Kidney (tissue), 2 donors: ENCODE data around the gene VMO1. TPM values are rescaled to one million over a fixed set of nuclear protein-coding genes. Genes with fewer than 3 reads are reported as not detected.

ENCODE experiments used
- polyA plus RNA-seq: library from polyadenylated mRNA; stranded (reverse); fragments of 350-450 nt; fragmentation: Illumina TruSeq; extraction: RNeasy Lipid Tissue Mini Kit (QIAGEN cat#74804); gene quantifications from one replicate; pipeline ENCODE4 v1.2.3, GENCODE V29; 2014; ENCODE audit warnings: low read depth, low replicate concordance; ENCODE audit not compliant: insufficient read depth
- total RNA-seq: library from RNA; stranded (reverse); fragmentation: NEBNext Ultra II Directional; extraction: Animal tissue kit (Norgen Biotek cat#: 25700); gene quantifications from one replicate; pipeline ENCODE4 v1.2.1, GENCODE V29; 2021
- donor health status: DM: yes; HTN: yes; CAD: no.

VMO1 gene
- total and polyA plus RNA-seq, 2 donors from 2014 or later = 2.5 to 3.0 TPM

Other genes starting within 250 kb of the VMO1 start
- gene MYBBP1A, start 231.0 kb downstream of the VMO1 start, total RNA-seq = 51.6 TPM
- gene MYBBP1A, start 231.0 kb downstream of the VMO1 start, polyA plus RNA-seq = 11.9 TPM
- gene GGT6, start 225.8 kb downstream of the VMO1 start, total RNA-seq = 16.8 TPM
- 51.4 TPM for gene GGT6, start 225.8 kb downstream of the VMO1 start, polyA plus RNA-seq
- gene SMTNL2, start 201.8 kb downstream of the VMO1 start, total RNA-seq = 25.6 TPM
- gene SMTNL2, start 201.8 kb downstream of the VMO1 start, polyA plus RNA-seq = 58.1 TPM
- gene ALOX15, start 144.7 kb downstream of the VMO1 start, total RNA-seq = not detected
- gene ALOX15, start 144.7 kb downstream of the VMO1 start, polyA plus RNA-seq = not detected
- gene PELP1, start 82.2 kb downstream of the VMO1 start, total RNA-seq = 49.0 TPM
- gene PELP1, start 82.2 kb downstream of the VMO1 start, polyA plus RNA-seq = 20.9 TPM
- 63.1 TPM for gene ARRB2, start 75.7 kb downstream of the VMO1 start, total RNA-seq
- 32.8 TPM for gene ARRB2, start 75.7 kb downstream of the VMO1 start, polyA plus RNA-seq
- 19.0 TPM for gene MED11, start 54.9 kb downstream of the VMO1 start, total RNA-seq
- gene MED11, start 54.9 kb downstream of the VMO1 start, polyA plus RNA-seq = 58.4 TPM
- gene ZMYND15, start 46.5 kb downstream of the VMO1 start, total RNA-seq = 5.1 TPM
- 1.3 TPM for gene ZMYND15, start 46.5 kb downstream of the VMO1 start, polyA plus RNA-seq
- 83.0 TPM for gene CXCL16, start 46.4 kb downstream of the VMO1 start, total RNA-seq
- gene CXCL16, start 46.4 kb downstream of the VMO1 start, polyA plus RNA-seq = 22.5 TPM
- 0.88 TPM for gene TM4SF5, start 14.5 kb downstream of the VMO1 start, total RNA-seq
- 31.3 TPM for gene TM4SF5, start 14.5 kb downstream of the VMO1 start, polyA plus RNA-seq
- gene GLTPD2, start 2.6 kb upstream of the VMO1 start, total RNA-seq = 0.35 TPM
- 12.5 TPM for gene GLTPD2, start 2.6 kb upstream of the VMO1 start, polyA plus RNA-seq
- 103 TPM for gene PSMB6, start 9.8 kb upstream of the VMO1 start, total RNA-seq
- 317 TPM for gene PSMB6, start 9.8 kb upstream of the VMO1 start, polyA plus RNA-seq
- gene PLD2, start 20.8 kb upstream of the VMO1 start, total RNA-seq = 45.4 TPM
- gene PLD2, start 20.8 kb upstream of the VMO1 start, polyA plus RNA-seq = 9.2 TPM
- gene MINK1, start 47.0 kb upstream of the VMO1 start, total RNA-seq = 118 TPM
- gene MINK1, start 47.0 kb upstream of the VMO1 start, polyA plus RNA-seq = 21.2 TPM
- 4.4 TPM for gene C17orf107, start 113.2 kb upstream of the VMO1 start, total RNA-seq
- gene C17orf107, start 113.2 kb upstream of the VMO1 start, polyA plus RNA-seq = 2.5 TPM
- gene CHRNE, start 116.7 kb upstream of the VMO1 start, total RNA-seq = 1.3 TPM
- gene CHRNE, start 116.7 kb upstream of the VMO1 start, polyA plus RNA-seq = 0.82 TPM
- not detected for gene GP1BA, start 145.9 kb upstream of the VMO1 start, total RNA-seq
- not detected for gene GP1BA, start 145.9 kb upstream of the VMO1 start, polyA plus RNA-seq
- gene SLC25A11, start 153.7 kb upstream of the VMO1 start, total RNA-seq = 60.0 TPM
- gene SLC25A11, start 153.7 kb upstream of the VMO1 start, polyA plus RNA-seq = 173 TPM
- gene RNF167, start 153.9 kb upstream of the VMO1 start, total RNA-seq = 95.0 TPM
- 188 TPM for gene RNF167, start 153.9 kb upstream of the VMO1 start, polyA plus RNA-seq
- gene PFN1, start 162.2 kb upstream of the VMO1 start, total RNA-seq = 496 TPM
- 614 TPM for gene PFN1, start 162.2 kb upstream of the VMO1 start, polyA plus RNA-seq
- gene ENO3, start 164.8 kb upstream of the VMO1 start, total RNA-seq = 6.9 TPM
- gene ENO3, start 164.8 kb upstream of the VMO1 start, polyA plus RNA-seq = 17.8 TPM
- 73.6 TPM for gene SPAG7, start 181.5 kb upstream of the VMO1 start, total RNA-seq
- 157 TPM for gene SPAG7, start 181.5 kb upstream of the VMO1 start, polyA plus RNA-seq
- gene CAMTA2, start 201.3 kb upstream of the VMO1 start, total RNA-seq = 47.1 TPM
- gene CAMTA2, start 201.3 kb upstream of the VMO1 start, polyA plus RNA-seq = 40.1 TPM
- 1.5 TPM for gene INCA1, start 211.2 kb upstream of the VMO1 start, total RNA-seq
- 1.6 TPM for gene INCA1, start 211.2 kb upstream of the VMO1 start, polyA plus RNA-seq
- gene KIF1C, start 211.6 kb upstream of the VMO1 start, total RNA-seq = 168 TPM
- gene KIF1C, start 211.6 kb upstream of the VMO1 start, polyA plus RNA-seq = 69.6 TPM
- 0.19 TPM for gene SLC52A1, start 249.1 kb upstream of the VMO1 start, total RNA-seq
- gene SLC52A1, start 249.1 kb upstream of the VMO1 start, polyA plus RNA-seq = 0.90 TPM